RWPE1 (cell line): ENCODE data around the gene FLOT2.
A peak's percentile ranks its signal among the peaks of the same experiment; 100 is the strongest.
"Not testable (repeated sequence)": the region's sequence is repeated elsewhere in the genome, so short reads cannot be mapped to it uniquely, and the experiment has no call there.

ENCODE experiments used
- CTCF ChIA-PET: fragments of 350-600 bp; sonication (Branson Sonifier 250); formaldehyde crosslinking; extraction: SDS; loops from one replicate; lab custom pipeline; 2021; lab: Yijun Ruan, JAX
- POLR2A ChIA-PET: fragments of 400-600 bp; formaldehyde crosslinking; extraction: SDS; loops from one replicate; lab custom pipeline; 2020; ENCODE audit warnings: antibody characterized with exemption; ENCODE audit not compliant: low non-redundant PET; lab: Yijun Ruan, JAX
- DNase-seq: peaks from one replicate; pipeline ENCODE4 v3.0.0; 2012; ENCODE audit warnings: low spot score
- H3K27ac ChIP-seq: fragments of 450-650 bp; 2 replicates; pipeline ENCODE4 v1.5.1; 2017
- CTCF ChIP-seq: fragments of 450-650 bp; conservative IDR thresholded peaks from 2 replicates; pipeline ENCODE4 v1.5.1; 2017; ENCODE audit warnings: low read depth, mild to moderate bottlenecking

FLOT2 gene

GRCh38 chr17:28899212-28899815 is 1.8 kb upstream of the FLOT2 start:
- no peak for DNase-seq
- ChIA-PET CTCF (interaction anchor here (3.3 kb wide), 1 partner anchor 172 kb away, joined by 15 read pairs; no protein-coding TSS in a partner anchor), POLR2A (interaction anchor here (0.6 kb wide), 1 partner anchor 47 kb away, joined by 3 read pairs; no protein-coding TSS in a partner anchor)
- no peak for TF ChIP-seq CTCF
- peak overlapping the region; percentile 62 for H3K27ac ChIP-seq

- peak overlapping the region; percentile 99 for H3K27ac ChIP-seq
- no peak for TF ChIP-seq CTCF
- DNase-seq, result no peak
- POLR2A ChIA-PET, result no interaction called here
- CTCF ChIA-PET, result interaction anchor here (3.3 kb wide), 1 partner anchor 171 kb away, joined by 15 read pairs; no protein-coding TSS in a partner anchor
These were observed 1.0 kb upstream of the FLOT2 start for GRCh38 chr17:28898527-28898955.

GRCh38 chr17:28897769-28898526 is 415 bp upstream of the FLOT2 start:
- ChIA-PET POLR2A (interaction anchor here (1.1 kb wide), 1 partner anchor 26 kb away, joined by 4 read pairs; no protein-coding TSS in a partner anchor), CTCF (interaction anchor here (0.6 to 3.3 kb wide), 4 partner anchors 23 to 214 kb away, joined by 3 to 15 read pairs (median 3); no protein-coding TSS in a partner anchor)
- H3K27ac ChIP-seq, result peak overlapping the region; percentile 99
- TF ChIP-seq CTCF, result no peak
- DNase-seq, result no peak

GRCh38 chr17:28896491-28896883 is 1.0 kb downstream of the FLOT2 start:
- no peak for DNase-seq
- POLR2A ChIA-PET, result no interaction called here
- H3K27ac ChIP-seq, result peak overlapping the region; percentile 99
- TF ChIP-seq CTCF, result no peak
- CTCF ChIA-PET, result interaction anchor here (0.5 to 3.3 kb wide), 4 partner anchors 14 to 238 kb away, joined by 3 to 15 read pairs (median 3); no protein-coding TSS in a partner anchor

GRCh38 chr17:28895794-28896447 is 1.6 kb downstream of the FLOT2 start:
- POLR2A ChIA-PET, result no interaction called here
- CTCF ChIA-PET, result interaction anchor here (0.5 to 3.3 kb wide), 4 partner anchors 14 to 237 kb away, joined by 3 to 15 read pairs (median 3); no protein-coding TSS in a partner anchor
- TF ChIP-seq CTCF, result no peak
- H3K27ac ChIP-seq, result peak overlapping the region; percentile 99
- DNase-seq, result no peak

GRCh38 chr17:28893248-28894183 is 4.0 kb downstream of the FLOT2 start:
- POLR2A ChIA-PET, DNase-seq: not testable (repeated sequence)
- peak overlapping the region; percentile 99 for H3K27ac ChIP-seq
- CTCF ChIA-PET, result interaction anchor here (0.7 to 1.0 kb wide), 2 partner anchors 9 to 107 kb away, joined by 3 to 5 read pairs; partner anchors contain the start of gene DHRS13
